Hematopoietic multipotent progenitor cell treated with erythropoietin and hydrocortisone succinate and interleukin-3 and kit ligand, for 17 days (in vitro differentiated cells): ENCODE results near the gene ALKBH5.

Experiments
- DNase-seq: peaks from one replicate; pipeline ENCODE4 v3.0.0-alpha.2; 2015; ENCODE audit warnings: low spot score

ALKBH5 gene

DNA sequence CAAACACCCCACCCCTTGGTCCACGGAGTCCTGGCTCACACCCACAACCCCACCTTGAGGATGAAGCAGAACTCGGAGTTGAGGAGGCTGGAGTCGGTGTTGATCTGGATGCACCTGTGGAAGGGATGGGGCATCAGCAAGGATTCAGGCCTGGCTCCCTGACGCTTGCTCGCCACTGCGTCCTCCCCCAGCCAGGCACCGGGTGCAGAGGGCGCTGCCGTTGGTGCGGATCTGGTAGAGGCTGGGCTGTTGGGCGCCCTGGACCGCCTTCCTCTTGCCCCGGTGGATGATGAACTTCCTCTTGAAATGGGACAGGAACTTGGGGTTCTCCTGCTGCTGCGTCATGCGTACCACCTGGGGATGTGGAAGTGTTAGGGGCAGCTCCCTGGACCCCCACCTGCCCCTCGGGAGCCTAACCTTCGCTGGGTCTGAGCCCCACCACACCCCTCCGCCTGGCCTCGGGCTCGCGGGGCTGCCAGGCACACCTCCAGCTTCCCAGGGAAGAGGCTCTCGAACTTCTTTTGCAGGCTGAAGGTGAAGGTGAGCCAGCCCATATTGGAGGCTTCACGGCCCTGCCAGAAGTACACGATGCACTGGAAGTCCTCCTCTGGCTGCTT is 62.6 kb downstream of the ALKBH5 start:
- DNase-seq, result no peak

DNA sequence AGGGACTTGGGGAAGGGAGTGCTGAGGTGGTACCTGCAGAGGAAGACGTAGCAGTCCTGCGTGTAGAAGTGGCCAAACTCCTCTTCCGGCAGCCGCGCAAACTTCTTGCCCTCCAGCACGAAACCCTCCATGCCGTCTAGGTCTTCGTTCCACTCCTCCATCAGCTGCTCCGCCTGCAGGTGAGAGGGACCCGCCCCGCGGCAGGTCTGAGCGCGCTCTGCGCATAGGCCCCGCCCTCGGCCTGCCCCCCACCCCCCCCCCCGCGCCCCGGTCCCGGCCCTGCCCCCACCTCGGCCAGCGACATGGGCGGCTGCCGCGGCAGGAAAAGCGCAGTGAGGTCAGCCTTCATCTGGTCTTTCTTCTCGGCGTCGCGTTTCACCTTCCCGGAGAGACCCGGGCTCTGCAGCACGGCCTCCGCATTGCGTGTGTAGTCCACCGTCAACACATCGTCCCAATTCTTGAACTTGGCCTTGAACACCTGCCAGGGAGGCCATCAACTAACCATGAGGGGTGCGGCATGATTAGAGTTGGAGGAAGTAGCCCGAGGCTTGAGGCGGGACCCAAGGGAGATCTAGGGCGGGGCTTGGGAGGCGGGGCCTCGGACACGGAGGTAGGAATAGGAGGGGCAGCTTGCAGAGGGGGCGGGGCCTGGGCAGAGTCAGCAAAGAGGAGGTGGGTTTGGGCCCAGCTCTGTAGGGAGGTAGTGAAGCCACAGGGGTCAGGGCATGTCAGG is 63.4 kb downstream of the ALKBH5 start:
- peak; percentile 13 for DNase-seq

- no peak for DNase-seq
These were observed 64.0 kb downstream of the ALKBH5 start for GRCh38 chr17:18247613-18248001.

DNA sequence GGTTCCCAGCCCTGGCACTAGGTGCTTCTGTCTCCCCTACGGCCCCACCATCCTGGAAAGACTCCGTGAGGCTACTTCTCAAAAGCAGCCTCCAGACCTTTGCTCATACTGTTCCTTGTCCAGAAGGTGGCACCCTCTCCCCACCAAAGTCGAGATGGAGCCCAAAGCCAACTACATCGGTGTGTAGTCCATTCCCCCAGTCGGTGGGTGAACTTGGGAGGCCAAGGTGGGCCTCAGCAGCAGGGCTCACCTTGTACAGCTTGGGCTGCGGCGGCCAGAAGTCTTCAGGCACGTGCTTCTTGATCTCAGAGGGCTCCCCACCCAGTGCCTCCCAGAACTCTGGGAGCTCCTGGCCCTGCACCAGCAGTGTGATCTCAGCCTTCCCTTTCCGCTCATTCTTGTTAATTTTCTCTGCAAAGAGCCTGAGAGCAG is 64.7 kb downstream of the ALKBH5 start:
- peak; percentile 78 for DNase-seq

DNA sequence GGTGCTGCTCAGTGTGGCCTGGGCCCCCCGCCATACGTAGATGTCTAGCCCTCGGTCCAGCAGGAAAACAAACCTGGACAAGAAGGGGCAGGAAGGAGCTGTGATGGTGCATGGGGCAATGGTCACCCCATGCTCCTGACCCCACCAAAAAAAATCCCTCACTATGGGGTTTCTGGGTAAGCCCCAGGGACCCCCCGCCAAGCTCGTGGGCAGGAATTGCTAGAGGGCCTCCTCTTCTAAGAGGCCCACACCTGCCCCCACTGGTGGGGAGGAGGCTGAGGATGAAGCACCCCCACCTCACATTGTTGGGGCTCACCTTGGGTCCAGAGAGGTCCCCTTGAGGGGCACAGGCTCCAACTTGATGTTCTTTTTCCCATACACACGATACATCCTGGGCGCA is 65.2 kb downstream of the ALKBH5 start:
- no peak for DNase-seq

GRCh38 chr17:18250259-18250658 is 66.6 kb downstream of the ALKBH5 start:
- DNase-seq, result no peak

DNA sequence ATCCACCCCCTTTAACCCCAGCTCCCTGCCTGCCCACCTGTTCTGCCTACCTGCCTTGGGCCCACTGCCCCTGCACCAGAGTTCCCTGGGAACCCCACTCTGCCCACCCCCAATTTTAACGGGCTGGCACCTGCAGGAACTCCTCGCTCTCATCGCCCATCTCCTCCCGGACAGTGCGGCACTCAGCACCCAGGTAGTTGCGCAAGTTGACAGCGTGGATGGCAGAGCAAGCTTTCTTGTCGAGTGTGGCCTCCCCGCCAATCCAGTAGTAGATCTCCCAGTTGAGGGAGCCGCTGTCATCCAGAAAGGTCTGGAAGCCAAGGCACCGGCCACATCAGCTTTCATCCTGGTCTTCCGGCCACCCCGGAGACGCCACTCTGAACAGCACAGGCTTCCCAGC is 67.1 kb downstream of the ALKBH5 start:
- no peak for DNase-seq

- no peak for DNase-seq
These were observed 67.6 kb downstream of the ALKBH5 start for GRCh38 chr17:18251204-18251603.

DNA sequence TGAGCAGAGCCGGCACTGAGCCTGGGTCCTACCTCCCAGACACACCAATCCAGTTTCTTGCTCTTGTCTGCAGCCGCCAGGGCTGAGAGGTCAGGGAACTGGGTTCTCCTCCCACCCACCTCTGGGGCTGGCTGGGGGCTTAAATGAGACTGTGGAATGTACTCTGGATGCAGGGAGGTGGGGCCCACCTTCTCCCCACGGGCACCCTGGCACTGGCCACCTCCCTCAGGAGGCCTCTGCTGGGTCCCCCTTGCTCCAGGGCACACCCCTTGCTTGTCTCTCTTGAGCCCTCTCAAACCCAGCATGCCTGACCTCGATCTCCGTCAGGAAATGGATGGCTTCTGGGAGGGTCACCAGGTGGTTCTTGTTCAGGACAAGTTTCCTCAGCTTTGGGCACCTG is 68.5 kb downstream of the ALKBH5 start:
- DNase-seq, result no peak

GRCh38 chr17:18253187-18253884 is 69.7 kb downstream of the ALKBH5 start:
- DNase-seq, result no peak

GRCh38 chr17:18253947-18254821 is 70.6 kb downstream of the ALKBH5 start:
- no peak for DNase-seq

DNA sequence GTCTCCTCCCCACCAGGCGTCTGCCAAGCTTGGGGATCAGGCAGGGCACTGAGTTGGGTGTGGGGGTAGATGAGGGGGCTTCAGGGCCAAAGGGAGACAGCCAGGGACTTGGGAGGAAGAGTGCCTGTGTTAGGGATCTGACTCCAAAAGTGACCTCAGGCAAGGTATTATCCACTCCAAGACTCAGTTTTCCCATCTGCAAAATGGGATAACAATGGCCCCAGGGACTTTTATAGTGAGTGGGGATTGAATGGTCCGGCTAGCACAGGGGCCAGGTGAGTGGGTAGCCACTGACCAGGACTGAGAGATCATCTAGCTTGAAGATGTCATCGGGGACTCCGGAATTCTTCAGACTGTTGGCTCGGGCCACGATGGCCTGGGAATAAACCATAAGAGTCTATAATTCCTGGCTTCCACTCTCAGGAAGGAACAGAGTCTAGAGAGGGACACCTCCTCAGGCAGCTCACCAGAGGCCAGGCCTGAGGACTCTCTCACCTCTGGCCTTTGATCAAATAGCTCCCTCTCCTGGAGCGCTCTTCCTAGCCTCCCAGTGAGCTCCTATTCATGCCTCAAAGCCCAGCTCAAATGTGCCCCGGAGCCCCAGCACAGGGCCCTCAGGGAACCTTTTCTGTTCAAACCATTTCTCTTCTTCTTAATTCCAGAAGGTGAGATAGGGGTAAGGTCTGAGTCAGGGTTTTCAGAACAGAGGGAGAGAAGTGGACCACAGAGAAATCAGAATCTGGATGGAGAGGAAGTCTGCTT is 71.4 kb downstream of the ALKBH5 start:
- no peak for DNase-seq

DNA sequence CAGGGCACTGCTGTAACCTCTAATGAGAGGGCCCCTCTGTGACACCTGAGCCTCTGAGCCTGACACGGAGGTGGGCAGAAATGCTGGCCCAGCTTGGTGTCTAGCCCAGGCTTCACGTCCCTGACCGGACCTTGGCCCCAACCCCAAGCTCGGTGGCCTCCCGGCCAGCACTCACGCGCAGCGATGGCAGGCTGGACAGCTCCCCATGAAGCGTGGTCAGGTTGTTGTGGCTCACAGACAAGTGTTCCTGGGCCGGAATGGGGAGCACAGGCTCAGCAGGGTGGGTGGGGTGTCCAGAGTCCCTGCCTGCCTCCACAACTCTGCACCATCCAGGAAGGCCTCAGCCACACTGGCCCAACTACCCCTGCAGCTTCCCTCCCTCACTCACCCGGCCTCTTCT is 72.7 kb downstream of the ALKBH5 start:
- no peak for DNase-seq

GRCh38 chr17:18256776-18257175 is 73.1 kb downstream of the ALKBH5 start:
- DNase-seq, result no peak

GRCh38 chr17:18257268-18257981 is 73.8 kb downstream of the ALKBH5 start:
- no peak for DNase-seq

GRCh38 chr17:18257982-18258355 is 74.3 kb downstream of the ALKBH5 start:
- DNase-seq, result peak; percentile 78

GRCh38 chr17:18258356-18259038 is 74.9 kb downstream of the ALKBH5 start, which contains the start of gene FLII:
FLII (minus strand) TSS chr17:18258738; CDS start chr17:18258690, 48 bp downstream.
- peak; percentile 74 for DNase-seq
